HepG2 (cell line): ENCODE results near the gene PNMA8C. TPM values are rescaled to one million over a fixed set of nuclear protein-coding genes. Genes with fewer than 3 reads are reported as not detected.
A peak's percentile ranks its signal among the peaks of the same experiment; 100 is the strongest.

ENCODE experiments used
- CBFB ChIP-seq: sonication (generic); formaldehyde crosslinking; IDR thresholded peaks from 2 replicates; pipeline ENCODE4 v1.4.0; 2020; ENCODE audit warnings: missing genetic modification reagents
- FIP1L1 ChIP-seq: fragments of 200-400 bp; formaldehyde crosslinking; IDR thresholded peaks from 2 replicates; pipeline ENCODE4 v1.6.1; 2018; ENCODE audit warnings: low read depth, mild to moderate bottlenecking, low read length, moderate library complexity, borderline replicate concordance; ENCODE audit not compliant: insufficient read depth
- HOXA5 ChIP-seq: sonication (generic); formaldehyde crosslinking; IDR thresholded peaks from 2 replicates; pipeline ENCODE4 v1.4.0; 2020; ENCODE audit warnings: missing genetic modification reagents
- MTF2 ChIP-seq: sonication (generic); formaldehyde crosslinking; IDR thresholded peaks from 2 replicates; pipeline ENCODE4 v1.5.0; 2020; ENCODE audit warnings: missing genetic modification reagents, borderline replicate concordance
- MXD4 ChIP-seq: IDR thresholded peaks from 2 replicates; pipeline ENCODE4 v1.6.1; 2016; ENCODE audit warnings: mild to moderate bottlenecking, missing biosample characterization, missing genetic modification reagents
- NFKB2 ChIP-seq: sonication (generic); formaldehyde crosslinking; IDR thresholded peaks from 2 replicates; pipeline ENCODE4 v1.4.0; 2020; ENCODE audit warnings: missing genetic modification reagents, borderline replicate concordance
- PHF20 ChIP-seq: sonication (generic); formaldehyde crosslinking; IDR thresholded peaks from 2 replicates; pipeline ENCODE4 v1.5.0; 2020; ENCODE audit warnings: mild to moderate bottlenecking, missing genetic modification reagents
- TAF1 ChIP-seq: sonication (generic); formaldehyde crosslinking; IDR thresholded peaks from 2 replicates; pipeline ENCODE4 v1.4.0; 2020; ENCODE audit warnings: missing genetic modification reagents
- ZFP36 ChIP-seq: fragments of 150-350 bp; IDR thresholded peaks from 2 replicates; pipeline ENCODE4 v1.6.1; 2018; ENCODE audit warnings: borderline replicate concordance, low read length, low read depth; ENCODE audit not compliant: partially characterized antibody
- ZNF143 ChIP-seq: sonication (generic); formaldehyde crosslinking; IDR thresholded peaks from 2 replicates; pipeline ENCODE4 v1.4.0; 2020; ENCODE audit warnings: missing genetic modification reagents
- ZNF225 ChIP-seq: sonication (generic); formaldehyde crosslinking; IDR thresholded peaks from 2 replicates; pipeline ENCODE4 v1.4.0; 2020; ENCODE audit warnings: mild to moderate bottlenecking, missing genetic modification reagents
- ZNF274 ChIP-seq: sonication (generic); formaldehyde crosslinking; IDR thresholded peaks from 2 replicates; pipeline ENCODE4 v1.5.1; 2020; ENCODE audit warnings: mild to moderate bottlenecking, missing genetic modification reagents
- ZNF33B ChIP-seq: sonication (generic); formaldehyde crosslinking; IDR thresholded peaks from 2 replicates; pipeline ENCODE4 v1.5.1; 2020; ENCODE audit warnings: mild to moderate bottlenecking, missing genetic modification reagents
- ZNF614 ChIP-seq: IDR thresholded peaks from 2 replicates; pipeline ENCODE4 v1.6.1; 2018; ENCODE audit warnings: missing biosample characterization, missing genetic modification reagents, inconsistent platforms, borderline replicate concordance
- ZNF7 ChIP-seq: IDR thresholded peaks from 2 replicates; pipeline ENCODE4 v1.6.1; 2016; ENCODE audit warnings: missing biosample characterization, missing genetic modification reagents
- ZNF713 ChIP-seq: sonication (generic); formaldehyde crosslinking; IDR thresholded peaks from 2 replicates; pipeline ENCODE4 v1.4.0; 2020; ENCODE audit warnings: mild to moderate bottlenecking, missing genetic modification reagents
- polyA plus RNA-seq, 8 experiments: library from polyadenylated mRNA; depleted of rRNA in 3 of 8; stranded (reverse) in 7 of 8; unstranded in 1 of 8; fragments of >200 nt; fragmentation: Illumina TruSeq in 4 of 8; extraction: Trizol in 4 of 8; gene quantifications; 2 replicates each; pipeline versions ENCODE4 v1.2.1 to v1.2.3, GENCODE V29; 2011 to 2016; ENCODE audit warnings: low read depth in 4 of 8, missing spikeins in 1 of 8, mixed read lengths in 1 of 8; ENCODE audit not compliant: insufficient read depth in 1 of 8
- total RNA-seq, 5 experiments: library from RNA; depleted of rRNA; stranded (reverse); fragments of >200 nt; fragmentation: Illumina TruSeq; extraction: Trizol; gene quantifications; 2 replicates each; pipeline ENCODE4 v1.2.3, GENCODE V29; 2016; ENCODE audit warnings: low read depth in 1 of 5
- TF ChIP-seq, protein P1 (sequence below): IDR thresholded peaks from 2 replicates; pipeline ENCODE4 v1.6.1; 2016; ENCODE audit warnings: low read depth, borderline replicate concordance
- TF ChIP-seq, protein P2 (sequence below): sonication (generic); formaldehyde crosslinking; conservative IDR thresholded peaks from 2 replicates; pipeline ENCODE4 v1.8.0; 2022; ENCODE audit warnings: missing genetic modification reagents
- TF ChIP-seq, protein P3 (sequence below): sonication (generic); formaldehyde crosslinking; IDR thresholded peaks from 2 replicates; pipeline ENCODE4 v1.8.0; 2022; ENCODE audit warnings: mild to moderate bottlenecking, missing genetic modification reagents, borderline replicate concordance
- TF ChIP-seq, protein P4 (sequence below): sonication (generic); formaldehyde crosslinking; IDR thresholded peaks from 2 replicates; pipeline ENCODE4 v1.8.1; 2023; ENCODE audit warnings: mild to moderate bottlenecking, inconsistent platforms, moderate library complexity, missing genetic modification reagents, borderline replicate concordance
- TF ChIP-seq, protein P5 (sequence below): sonication (generic); formaldehyde crosslinking; conservative IDR thresholded peaks from 2 replicates; pipeline ENCODE4 v1.8.0; 2022; ENCODE audit warnings: low read depth, missing genetic modification reagents

Gene PNMA8C
- total and polyA plus RNA-seq, 2 of the 13 experiments (the other 11 are each of a cell fraction or from before 2014, with no cell fraction given): not detected

DNA sequence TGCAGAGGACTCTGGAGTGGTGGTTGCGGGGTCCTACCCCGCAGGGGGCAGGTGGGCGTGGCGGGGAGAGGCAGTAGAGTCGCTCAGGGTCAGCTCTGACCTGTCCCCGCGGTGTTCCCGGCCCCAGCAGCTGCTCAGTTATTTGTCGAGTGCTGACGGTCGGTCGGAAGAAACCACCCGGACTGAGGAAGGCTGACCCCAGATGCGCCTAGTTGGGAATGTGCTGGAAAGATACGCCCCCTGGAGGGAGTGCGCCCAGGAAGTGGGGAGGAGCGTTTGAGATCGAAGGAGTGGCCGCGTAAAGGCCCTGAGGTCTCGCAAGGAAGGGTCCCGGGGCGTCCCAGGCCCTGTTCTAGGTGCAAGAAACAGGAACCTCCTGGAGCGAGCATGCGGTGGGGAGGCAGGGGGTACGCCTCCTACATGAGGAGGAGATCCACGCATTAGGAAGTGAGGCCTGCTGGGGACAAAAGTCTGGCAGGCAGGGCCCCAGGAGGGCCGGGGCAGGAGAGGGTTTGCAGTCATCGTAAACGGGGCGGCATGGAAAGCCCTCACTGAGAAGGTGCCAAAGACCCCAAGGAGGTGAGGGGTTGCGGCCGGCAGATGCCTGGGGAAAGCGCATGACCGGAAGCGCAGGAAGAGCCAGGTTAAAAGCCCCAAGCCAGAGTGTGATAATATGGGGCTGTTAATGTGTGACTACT is 24.5 kb downstream of the PNMA8C start (continued):
- TF ChIP-seq ZFP36: no peak
- no peak for TF ChIP-seq ZNF614 (CRISPR knock-in tag)
- TF ChIP-seq, protein P1, sequence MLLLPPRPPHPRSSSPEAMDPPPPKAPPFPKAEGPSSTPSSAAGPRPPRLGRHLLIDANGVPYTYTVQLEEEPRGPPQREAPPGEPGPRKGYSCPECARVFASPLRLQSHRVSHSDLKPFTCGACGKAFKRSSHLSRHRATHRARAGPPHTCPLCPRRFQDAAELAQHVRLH (CRISPR knock-in tag): peak; percentile 35
- no peak for TF ChIP-seq FIP1L1
- no peak for TF ChIP-seq ZNF225 (CRISPR knock-in tag)
- TF ChIP-seq HOXA5: no peak
- TF ChIP-seq PHF20 (CRISPR knock-in tag): peak; percentile 57
- TF ChIP-seq, protein P2, sequence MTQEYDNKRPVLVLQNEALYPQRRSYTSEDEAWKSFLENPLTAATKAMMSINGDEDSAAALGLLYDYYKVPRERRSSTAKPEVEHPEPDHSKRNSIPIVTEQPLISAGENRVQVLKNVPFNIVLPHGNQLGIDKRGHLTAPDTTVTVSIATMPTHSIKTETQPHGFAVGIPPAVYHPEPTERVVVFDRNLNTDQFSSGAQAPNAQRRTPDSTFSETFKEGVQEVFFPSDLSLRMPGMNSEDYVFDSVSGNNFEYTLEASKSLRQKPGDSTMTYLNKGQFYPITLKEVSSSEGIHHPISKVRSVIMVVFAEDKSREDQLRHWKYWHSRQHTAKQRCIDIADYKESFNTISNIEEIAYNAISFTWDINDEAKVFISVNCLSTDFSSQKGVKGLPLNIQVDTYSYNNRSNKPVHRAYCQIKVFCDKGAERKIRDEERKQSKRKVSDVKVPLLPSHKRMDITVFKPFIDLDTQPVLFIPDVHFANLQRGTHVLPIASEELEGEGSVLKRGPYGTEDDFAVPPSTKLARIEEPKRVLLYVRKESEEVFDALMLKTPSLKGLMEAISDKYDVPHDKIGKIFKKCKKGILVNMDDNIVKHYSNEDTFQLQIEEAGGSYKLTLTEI (CRISPR knock-in tag): no peak
- no peak for TF ChIP-seq MXD4 (CRISPR knock-in tag)
- peak; percentile 68; the same call in 1 of the 2 replicates for TF ChIP-seq TAF1 (CRISPR knock-in tag)
- TF ChIP-seq NFKB2 (CRISPR knock-in tag): peak; percentile 87; the same call in 1 of the 2 replicates
- TF ChIP-seq ZNF7 (CRISPR knock-in tag): no peak
- TF ChIP-seq, protein P3, sequence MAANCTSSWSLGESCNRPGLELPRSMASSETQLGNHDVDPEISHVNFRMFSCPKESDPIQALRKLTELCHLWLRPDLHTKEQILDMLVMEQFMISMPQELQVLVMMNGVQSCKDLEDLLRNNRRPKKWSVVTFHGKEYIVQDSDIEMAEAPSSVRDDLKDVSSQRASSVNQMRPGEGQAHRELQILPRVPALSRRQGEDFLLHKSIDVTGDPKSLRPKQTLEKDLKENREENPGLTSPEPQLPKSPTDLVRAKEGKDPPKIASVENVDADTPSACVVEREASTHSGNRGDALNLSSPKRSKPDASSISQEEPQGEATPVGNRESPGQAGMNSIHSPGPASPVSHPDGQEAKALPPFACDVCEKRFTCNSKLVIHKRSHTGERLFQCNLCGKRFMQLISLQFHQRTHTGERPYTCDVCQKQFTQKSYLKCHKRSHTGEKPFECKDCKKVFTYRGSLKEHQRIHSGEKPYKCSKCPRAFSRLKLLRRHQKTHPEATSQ (CRISPR knock-in tag): peak; percentile 84; the same call in 1 of the 2 replicates
- no peak for TF ChIP-seq ZNF33B (CRISPR knock-in tag)
- no peak; the same call in 1 of the 2 replicates for TF ChIP-seq MTF2 (CRISPR knock-in tag)
- TF ChIP-seq, protein P4, sequence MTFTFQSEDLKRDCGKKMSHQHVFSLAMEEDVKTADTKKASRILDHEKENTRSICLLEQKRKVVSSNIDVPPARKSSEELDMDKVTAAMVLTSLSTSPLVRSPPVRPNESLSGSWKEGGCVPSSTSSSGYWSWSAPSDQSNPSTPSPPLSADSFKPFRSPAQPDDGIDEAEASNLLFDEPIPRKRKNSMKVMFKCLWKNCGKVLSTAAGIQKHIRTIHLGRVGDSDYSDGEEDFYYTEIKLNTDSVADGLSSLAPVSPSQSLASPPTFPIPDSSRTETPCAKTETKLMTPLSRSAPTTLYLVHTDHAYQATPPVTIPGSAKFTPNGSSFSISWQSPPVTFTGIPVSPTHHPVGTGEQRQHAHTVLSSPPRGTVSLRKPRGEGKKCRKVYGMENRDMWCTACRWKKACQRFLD (CRISPR knock-in tag): no peak
- peak; percentile 15; the same call in 1 of the 2 replicates for TF ChIP-seq ZNF143 (CRISPR knock-in tag)
- peak; percentile 98 for TF ChIP-seq ZNF713 (CRISPR knock-in tag)
- no peak for TF ChIP-seq CBFB (CRISPR knock-in tag)
- TF ChIP-seq, protein P5, sequence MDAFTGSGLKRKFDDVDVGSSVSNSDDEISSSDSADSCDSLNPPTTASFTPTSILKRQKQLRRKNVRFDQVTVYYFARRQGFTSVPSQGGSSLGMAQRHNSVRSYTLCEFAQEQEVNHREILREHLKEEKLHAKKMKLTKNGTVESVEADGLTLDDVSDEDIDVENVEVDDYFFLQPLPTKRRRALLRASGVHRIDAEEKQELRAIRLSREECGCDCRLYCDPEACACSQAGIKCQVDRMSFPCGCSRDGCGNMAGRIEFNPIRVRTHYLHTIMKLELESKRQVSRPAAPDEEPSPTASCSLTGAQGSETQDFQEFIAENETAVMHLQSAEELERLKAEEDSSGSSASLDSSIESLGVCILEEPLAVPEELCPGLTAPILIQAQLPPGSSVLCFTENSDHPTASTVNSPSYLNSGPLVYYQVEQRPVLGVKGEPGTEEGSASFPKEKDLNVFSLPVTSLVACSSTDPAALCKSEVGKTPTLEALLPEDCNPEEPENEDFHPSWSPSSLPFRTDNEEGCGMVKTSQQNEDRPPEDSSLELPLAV (CRISPR knock-in tag): no peak
- TF ChIP-seq ZNF274 (CRISPR knock-in tag): peak; percentile 16; the same call in 1 of the 2 replicates
